NCI-H345 treated with DMSO at 0.1 percent for 48 hours (cell line): Measurements from ENCODE around the gene TCFL5.
"Not testable (repeated sequence)": the region's sequence is repeated elsewhere in the genome, so short reads cannot be mapped to it uniquely, and the experiment has no call there.

Experiments
- DNase-seq: peaks from one replicate; lab custom pipeline; 2025; ENCODE audit not compliant: unreplicated experiment; lab: John Stamatoyannopoulos, UW

Gene TCFL5

DNA sequence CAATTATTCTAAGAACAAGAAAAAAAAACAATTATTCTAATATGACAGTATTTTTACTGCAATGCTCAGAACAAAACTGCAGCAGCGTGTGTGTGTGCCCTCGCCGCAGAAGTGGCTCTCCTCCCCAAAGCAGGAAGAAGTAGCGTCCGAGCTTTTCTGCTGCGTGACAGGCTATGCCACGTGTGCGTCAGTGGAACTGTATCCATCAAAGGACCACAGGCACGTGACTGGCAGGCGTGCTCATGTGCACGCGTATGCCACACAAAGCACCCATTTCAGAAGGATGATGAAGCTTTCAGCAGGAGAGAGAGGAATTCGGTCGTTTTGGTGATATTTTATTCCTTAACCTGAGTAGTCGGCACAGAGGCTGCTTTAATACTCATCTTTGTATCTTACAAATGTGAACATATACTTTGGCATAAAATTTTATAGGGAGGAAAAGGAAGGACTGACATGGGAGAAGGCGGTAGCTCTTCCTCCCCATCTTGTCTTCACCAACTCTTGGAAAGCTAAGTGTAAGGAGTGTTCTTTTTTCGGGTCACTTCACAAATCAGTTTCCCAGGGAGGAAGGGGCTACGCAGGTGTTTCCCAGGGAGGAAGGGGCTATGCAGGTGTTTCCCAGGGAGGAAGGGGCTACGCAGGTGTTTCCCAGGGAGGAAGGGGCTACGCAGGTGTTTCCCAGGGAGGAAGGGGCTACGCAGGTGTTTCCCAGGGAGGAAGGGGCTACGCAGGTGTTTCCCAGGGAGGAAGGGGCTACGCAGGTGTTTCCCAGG is 3.4 kb downstream of the TCFL5 start:
- DNase-seq: no peak

DNA sequence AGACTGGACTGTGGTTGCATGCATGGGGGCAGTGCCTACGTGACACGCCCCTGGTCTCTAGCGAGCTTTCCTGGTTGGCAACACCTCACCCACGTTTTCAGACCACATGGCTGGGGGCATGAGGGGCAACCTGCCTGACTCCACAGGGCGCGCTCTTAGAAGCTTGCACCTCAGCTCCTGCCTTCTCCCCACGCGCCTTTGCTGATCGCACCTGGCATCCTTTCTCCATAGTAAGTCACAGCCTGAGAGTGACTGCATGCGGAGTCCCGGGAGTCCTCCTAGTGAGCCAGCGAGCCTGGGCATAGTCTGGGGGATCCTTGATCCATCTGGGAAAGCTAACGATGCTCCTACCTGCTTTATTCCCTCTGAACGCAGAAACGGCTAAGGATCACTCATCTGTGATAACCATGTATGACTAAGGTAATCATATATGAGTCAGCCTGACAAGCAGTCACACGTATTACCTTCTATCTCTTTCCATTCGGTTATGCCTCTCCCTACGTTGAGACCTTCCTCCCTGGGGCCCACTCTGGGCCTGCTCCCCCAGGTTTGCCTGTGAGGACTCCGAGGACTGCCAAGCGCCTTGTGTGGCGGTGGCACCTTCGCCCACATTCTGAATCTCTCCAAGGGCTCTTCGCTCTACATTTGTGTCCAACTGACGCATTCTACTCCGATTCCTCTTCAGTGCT is 4.5 kb downstream of the TCFL5 start:
- no peak for DNase-seq

DNA sequence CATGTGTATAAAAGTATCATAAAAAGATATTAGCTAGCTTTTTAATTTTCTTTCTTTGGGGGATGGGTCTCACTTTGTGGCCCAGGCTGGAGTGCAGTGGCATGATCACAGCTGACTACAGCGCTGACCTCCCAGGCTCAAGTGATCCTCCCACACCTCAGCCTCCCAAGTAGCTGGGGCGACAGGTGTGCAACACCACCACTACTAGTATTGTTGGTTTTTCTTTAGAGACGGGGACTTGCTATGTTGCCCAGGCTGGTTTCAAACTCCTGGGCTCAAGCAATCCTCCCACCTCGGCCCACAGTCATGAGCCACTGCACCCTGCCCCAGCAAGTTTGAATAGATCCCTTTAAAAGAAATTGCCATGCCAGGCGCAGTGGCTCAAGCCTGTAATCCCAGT is 6.5 kb downstream of the TCFL5 start:
- no peak for DNase-seq

DNA sequence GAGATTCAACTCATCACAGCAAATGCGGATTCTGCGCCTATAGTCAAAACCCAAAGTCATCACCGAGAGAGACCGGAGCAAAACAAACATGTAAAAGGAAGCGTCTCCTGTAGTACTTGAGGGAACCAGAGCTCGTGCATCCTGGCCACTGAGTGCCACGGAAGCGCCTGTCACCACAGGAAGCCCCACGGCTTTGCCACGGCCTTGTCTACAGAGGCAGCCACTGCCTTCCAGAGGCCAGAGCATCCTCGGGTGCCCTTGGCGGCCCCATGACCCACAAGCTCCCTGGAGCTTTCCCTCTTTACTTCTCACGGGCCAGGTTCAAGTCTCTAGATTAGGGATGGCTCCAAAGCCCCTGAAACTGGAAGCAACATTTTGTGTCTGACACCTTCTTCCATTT is 7.5 kb downstream of the TCFL5 start:
- no peak for DNase-seq

DNA sequence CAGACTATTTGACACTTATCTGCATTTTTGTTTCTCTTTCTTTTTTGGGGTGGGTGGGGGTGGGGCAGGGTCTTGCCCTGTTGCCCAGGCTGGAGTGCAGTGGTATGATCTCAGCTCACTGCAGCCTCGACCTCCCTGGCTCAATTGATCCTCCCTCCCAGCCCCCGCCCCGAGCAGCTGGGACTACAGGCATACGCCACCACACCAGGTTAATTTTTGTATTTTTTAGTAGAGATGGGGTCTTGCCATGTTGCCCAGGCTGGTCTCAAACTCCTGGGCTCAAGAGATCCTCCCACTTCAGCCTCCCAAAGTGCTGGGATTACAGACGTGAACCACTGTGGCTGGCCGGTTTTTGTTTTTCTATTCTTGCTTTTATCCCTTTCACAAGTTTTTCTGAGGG is 8.3 kb downstream of the TCFL5 start:
- DNase-seq: not testable (repeated sequence)

DNA sequence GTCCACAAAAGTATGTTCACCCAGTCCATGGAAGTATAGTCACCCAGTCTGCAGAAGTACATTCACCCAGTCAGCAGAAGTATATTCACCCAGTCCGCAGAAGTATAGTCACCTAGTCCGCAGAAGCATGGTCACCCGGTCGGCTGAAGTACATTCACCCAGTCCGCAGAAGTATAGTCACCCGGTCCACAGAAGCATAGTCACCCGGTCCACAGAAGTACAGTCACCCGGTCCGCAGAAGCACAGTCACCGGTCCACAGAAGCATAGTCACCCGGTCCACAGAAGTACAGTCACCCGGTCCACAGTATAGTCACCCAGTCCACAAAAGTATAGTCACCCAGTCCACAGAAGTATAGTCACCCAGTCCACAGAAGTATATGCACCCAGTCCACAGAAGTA is 8.8 kb downstream of the TCFL5 start:
- no peak for DNase-seq

DNA sequence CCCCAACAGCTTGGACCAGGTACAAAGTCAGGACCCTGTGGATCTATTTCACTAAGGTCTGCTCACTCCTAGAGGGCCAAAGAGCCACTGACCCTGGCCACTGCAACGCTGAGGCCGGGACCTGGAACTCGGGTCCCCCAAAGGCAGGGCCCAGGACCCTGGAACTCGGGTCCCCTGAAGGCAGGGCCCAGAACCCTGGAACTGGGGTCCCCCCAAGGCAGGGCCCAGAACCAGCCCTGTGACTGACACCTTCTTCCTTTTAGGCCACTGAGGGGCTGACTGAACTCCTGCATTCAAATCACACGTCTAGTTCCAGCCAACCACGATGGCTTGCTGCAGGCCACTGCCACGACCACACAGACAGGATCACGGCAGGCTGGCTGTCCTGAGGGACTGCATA is 9.4 kb downstream of the TCFL5 start:
- DNase-seq: no peak

DNA sequence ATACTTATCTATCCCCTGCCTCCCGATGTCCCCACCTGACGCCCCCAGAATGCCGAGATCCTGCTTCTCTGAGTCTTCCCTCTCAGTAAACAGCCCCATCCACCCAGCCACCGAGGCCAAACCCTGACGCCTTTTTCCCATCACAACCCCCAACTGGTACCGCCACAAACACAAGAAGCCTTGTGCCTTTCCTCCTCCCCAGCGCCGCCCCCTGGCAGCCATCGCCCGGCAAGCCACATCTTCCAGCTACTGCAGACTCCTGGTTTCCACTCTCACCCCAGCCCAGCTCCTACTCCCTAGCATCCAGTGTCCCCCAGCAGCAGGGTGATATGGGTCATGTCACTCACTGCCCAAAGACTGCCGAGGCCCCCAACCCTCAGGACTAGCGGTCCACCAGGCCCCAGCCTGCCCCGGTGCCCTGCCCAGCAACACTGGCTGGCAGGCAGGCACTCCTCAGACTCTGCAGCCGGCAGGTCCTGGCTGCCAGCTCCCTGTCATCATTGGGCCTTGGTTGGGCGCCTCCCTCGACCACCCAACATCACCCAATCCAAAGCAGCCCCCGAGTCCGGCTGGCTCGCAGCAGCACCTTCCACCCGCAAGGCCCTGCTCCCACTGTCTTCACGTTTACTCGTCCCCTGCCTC is 11.2 kb downstream of the TCFL5 start:
- no peak for DNase-seq

DNA sequence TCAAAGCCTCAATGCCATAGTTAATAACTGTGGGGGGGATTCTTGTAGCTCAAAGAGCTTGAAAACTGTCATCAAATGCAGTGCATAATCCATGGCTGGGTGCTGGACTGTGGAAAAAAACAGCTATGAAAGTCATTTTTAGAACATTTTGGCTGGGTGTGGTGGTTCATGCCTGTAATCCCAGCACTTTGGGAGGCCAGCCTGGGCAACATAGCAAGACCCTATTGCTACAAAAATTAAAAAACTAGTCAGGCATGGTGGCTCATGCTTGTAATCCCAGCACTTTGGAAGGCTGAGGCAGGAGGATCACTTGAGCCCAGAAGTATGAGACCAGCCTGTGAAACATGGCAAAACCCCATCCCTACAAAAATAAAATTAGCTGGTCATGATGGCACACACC is 12.2 kb downstream of the TCFL5 start:
- no peak for DNase-seq

DNA sequence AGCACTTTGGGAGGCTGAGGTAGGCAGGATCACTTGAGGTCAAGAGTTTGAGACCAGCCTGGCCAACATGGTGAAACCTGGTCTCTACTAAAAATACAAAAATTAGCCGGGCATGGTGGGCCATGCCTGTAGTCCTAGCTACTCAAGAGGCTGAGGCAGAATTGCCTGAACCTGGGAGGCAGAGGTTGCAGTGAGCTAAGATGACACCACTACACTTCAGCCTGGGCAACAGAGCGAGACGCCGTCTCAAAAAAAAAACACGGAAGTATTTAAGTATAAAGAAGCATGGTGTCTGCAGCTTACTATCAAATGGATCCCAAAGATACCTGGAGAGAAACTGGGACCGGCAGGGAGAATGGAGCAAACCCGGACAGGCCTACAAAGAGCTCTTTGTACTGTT is 12.7 kb downstream of the TCFL5 start:
- not testable (repeated sequence) for DNase-seq

DNA sequence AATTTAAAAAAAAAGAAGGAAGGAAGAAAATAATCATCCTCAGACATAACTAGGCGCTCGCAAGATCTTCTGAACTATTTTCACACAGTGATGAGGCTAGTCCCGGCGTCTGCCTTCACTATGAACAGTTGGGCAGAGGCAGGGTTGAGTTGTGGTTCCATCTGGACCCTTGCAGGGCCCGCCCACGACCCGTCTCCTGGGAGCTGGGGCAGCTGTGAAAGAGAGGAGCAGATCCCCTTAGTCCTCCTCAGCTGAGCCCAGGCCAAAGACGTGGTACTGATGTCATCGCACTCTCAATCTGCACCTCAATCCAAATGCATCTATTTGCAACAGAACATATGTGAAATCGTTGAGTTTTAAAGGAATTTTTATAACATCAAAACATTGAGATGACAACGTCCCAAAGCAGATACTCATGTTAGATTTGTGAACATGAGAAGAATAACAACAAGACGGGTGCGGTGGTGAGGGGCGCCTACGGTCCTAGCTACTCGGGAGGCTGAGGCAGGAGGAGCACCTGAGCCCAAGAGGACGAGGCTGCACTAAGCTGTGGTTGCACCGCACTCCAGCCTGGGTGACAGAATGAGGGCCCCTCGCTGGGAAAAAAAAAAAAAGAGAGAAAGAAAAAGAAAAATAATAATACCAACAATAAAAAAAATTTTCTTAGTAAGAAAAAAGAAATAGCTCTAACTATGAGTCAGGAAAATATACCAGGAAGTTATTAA is 15.3 kb downstream of the TCFL5 start:
- DNase-seq: no peak

DNA sequence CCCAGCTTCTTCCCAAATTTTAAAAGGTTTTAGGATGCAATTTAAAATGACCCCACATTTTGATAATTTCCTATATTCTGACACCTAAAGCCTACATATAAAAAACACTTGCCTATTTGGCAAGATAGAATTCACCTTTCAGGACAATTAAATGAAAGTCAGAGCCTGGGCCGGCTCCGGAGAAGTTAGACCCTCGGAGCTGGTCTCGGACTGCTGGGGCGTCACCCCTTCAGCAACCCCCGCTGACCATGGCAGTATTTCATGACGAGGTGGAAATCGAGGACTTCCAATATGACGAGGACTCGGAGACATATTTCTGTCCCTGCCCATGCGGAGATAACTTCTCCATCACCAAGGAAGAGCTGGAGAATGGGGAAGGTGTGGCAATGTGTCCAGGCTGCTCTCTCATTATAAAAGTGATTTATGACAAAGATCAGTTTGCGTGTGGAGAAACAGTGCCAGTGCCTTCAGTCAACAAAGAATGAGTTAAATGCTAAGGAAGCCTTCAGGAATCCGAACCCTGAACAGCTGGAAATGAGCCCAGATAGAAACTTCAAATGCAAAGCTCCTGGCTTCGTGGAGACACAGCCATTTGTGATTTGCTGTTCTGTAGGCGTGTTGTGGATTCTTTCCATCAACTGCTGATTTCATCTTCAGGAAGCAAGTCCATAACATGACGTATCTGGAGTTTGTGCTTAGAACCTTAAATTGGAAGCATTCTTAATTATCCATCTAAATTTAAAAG is 16.0 kb downstream of the TCFL5 start:
- no peak for DNase-seq

DNA sequence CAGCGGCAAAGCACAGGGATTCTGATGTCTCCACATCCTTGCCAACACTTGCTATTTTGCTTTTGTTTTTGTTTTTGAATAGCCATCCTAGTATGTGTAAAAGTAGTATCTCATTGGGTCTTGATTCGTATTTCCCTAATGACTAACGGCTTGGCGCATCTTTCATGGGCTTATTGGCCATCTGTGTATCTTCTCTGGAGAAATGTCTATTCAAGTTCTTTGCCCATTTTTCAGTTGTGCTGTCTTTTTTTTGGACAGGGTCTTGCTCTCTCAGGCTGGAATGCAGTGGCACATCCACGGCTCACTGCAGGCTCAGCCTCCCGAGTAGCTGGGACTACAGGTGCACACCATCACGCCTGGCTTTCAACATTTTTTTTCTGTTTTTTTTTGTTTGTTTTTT is 17.4 kb downstream of the TCFL5 start:
- no peak for DNase-seq

DNA sequence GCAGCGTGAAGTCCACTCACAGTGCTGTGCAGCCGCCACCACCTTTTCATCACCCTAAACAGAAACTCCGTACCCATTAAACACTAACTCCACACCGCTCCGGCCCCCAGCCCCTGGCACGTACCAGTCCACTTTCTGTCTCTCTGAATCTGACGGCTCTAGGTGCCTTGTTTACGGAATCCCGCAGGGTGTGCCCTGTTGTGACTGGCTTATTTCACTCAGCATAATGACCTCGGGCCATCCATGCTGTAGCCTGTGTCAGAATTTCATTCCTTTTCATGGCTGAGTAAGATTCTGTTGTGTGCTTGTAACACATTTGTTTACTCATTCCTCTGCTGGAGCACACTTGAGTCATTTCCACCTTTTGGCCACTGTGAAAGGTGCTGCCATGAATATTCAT is 18.0 kb downstream of the TCFL5 start:
- no peak for DNase-seq

DNA sequence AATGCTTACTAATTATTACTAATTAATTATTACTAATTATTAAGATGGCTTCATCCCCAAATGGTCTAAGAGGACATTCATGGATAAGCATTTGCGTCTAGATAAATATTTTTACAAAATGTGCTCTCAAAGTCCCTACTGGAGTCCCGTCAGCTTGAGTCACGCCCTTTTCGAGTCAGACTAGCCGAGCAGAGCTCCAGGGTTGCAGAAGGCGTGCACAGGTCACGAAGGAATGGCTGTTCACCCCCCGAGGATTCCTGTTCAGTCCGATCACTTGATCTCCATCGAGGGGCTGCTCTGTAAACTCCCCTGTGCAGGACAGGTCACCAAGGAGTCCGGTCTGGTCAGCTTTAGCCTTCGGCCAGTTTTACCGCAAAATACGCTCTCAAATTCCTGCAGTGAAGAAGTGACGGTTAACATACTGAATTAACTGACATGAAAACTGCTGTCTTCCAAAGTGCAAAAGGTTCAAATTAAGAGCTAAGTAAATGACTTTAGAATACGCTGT is 19.9 kb downstream of the TCFL5 start:
- DNase-seq: no peak

DNA sequence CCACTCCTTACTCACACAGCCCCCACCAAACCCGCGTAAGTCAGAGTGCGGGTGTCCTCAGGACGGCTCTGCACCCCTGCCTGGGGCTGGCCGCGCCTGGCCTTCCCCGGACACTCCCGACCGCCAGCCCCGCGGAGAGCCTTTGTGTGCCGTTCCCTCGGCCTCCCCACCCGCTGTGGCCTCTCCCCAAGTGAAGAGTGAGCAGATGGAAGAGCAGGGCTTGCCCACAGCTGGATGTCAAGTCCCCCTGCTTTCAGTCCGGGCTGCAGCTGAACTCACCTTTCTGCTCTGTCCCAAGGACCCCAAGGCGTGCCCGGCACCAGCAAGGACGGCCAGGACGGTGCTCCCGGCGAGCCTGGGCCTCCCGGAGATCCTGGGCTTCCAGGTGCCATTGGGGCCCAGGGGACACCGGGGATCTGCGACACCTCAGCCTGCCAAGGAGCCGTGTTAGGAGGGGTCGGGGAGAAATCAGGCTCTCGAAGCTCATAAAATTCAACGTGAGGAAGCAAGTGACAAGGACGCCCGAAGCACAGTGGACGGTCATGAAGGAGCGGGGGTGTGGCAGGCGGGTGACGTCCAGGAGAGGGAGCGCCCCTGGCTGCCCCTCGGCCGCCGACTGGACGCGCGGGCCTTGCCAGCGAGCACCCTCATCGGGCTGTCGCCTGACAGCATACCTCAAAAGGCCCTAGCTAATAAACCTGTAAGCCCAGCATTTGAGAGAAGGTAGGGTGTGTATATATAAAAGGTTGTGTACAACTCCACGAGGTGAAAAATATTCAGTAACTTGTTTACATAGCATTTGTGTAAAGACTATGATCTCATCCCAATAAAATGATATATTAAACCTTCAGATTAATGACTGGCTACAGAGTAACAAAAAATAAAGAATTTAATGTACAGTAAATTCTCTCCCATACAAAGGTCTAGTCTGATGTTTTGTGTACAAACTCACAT is 21.1 kb downstream of the TCFL5 start:
- no peak for DNase-seq

DNA sequence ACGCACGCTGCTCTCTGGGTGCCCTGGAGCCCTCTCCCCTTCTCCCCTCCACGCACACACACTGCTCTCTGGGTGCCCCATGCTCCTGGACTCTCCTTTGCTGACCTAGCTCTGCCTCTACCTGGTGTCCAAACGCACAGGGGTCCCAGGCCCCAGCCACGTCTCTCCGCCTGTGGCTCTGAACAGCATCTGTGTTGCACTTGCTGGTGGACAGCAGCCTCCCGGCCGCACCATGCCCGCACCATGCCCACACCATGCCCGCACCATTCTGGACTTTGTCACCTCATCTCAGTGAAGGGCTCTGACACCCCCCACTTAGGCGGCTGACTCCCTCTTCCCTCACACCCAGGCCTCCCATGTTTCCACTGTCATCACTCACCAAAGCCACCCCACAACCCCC is 21.8 kb downstream of the TCFL5 start:
- DNase-seq: no peak

DNA sequence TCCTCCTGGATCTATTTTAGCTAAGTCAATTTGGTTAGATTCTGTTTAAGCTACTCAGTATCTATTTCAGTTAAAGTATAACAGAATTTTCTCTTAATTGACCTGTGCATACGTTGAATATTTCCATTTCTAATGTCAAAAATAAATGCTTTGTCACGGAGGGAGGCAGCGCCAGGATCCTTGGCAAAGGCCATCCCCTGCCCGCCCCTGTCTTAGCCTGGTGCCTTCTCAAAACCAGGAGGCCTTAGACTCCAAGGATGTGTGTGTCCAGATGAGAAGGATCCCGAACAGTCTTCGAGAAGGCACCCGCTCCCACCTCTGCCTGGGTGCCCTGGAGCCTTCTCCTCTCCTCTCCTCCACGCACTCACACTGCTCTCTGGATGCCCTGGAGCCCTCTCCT is 22.4 kb downstream of the TCFL5 start:
- DNase-seq: no peak

DNA sequence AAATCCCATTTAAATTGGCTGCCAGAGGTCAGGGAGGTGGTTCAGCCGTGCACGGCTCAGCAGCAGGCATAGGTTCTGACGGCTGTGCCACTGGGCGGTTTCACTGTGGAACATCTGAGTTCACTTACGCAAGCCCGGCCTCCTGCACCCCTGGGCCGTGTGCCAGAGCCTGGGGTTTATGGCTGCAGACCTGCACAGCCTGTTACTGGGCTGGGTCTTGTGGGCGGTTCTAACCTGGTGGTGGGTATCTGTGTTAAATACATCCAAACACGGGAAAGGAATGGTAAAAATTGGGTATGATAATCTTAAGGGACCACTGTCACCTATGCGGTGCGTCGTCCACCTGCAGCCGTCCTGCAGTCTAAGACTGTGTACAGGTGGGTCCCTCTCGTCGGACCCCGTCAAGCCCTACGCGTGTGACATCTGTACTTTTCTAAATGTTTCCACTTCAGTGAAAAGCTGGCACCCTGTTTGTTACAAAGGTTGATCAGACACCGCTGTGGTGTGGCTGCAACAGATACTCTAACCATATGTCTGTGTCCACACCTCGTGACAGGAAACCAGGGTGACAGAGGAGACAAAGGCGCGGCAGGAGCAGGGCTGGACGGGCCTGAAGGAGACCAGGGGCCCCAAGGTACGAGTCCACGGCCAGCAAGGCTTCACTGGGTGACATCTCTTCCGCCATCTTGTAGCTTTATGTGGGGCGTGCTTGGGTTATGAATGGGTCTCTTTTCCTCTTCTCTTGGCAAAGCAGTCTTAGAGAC is 23.3 kb downstream of the TCFL5 start:
- DNase-seq: peak; percentile 55
